GM10266 (cell line): Measurements from ENCODE around the gene THSD4.

ENCODE experiments used
- DNase-seq: peaks from one replicate; pipeline ENCODE4 v3.0.0; 2012; ENCODE audit errors: extremely low spot score
- TF ChIP-seq, protein P1 (sequence below): IDR thresholded peaks from 2 replicates; pipeline ENCODE4 v1.5.1; 2012; ENCODE audit warnings: mild to moderate bottlenecking, low read depth; ENCODE audit not compliant: control insufficient read depth, insufficient read depth; ENCODE audit errors: missing control alignments

Gene THSD4

DNA sequence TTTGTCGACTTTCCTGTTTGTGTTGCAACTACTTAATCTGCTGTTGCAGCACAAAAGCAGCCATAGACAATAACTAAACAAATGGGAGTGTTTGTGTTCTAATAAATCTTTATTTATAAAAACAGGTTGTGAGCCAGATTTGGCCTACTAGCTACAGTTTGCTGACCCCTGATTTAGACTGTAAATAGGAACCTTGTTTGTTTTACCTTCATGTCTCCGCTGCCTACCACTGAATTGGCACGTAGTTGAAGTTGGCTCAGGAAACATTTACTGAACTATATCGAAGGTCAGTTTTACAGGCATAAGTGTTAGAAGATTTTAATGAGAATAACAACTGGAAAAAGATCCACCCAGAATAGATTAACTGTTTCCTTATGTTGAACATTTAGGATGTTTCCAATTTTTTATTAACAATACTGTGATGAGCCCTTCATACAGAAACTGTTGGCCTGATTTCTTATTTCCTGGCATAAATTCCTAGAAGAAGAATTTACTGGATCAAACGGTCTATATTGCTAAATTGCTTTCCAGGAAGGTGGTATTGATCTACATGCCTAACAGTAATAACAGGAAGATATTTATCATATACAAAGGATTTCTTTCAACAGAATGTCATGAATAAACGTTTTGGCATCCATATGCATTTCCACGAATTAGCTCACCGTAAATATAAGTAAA is 538.9 kb downstream of the THSD4 start:
- DNase-seq = no peak

DNA sequence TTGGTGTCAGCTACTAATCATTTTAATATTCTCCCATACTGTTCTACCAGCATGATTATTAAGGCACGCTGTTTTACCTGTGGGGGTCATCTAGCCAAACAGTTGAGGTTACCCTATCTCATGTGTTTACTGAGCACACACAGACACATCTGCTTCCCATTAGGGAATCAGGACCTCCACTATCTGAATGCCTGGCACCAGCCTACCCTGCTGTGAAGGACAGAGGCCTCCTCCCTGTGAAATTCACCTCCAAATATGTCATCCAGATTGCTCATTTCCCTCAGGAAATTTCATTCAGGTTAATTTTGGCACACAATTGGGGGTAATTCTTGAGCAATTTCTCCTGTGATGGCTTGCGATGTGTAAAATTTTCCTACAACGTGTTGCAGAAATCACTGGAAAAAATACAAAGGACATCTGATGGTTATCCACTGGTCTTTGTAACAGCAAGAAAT is 539.5 kb downstream of the THSD4 start:
- TF ChIP-seq, protein P1, sequence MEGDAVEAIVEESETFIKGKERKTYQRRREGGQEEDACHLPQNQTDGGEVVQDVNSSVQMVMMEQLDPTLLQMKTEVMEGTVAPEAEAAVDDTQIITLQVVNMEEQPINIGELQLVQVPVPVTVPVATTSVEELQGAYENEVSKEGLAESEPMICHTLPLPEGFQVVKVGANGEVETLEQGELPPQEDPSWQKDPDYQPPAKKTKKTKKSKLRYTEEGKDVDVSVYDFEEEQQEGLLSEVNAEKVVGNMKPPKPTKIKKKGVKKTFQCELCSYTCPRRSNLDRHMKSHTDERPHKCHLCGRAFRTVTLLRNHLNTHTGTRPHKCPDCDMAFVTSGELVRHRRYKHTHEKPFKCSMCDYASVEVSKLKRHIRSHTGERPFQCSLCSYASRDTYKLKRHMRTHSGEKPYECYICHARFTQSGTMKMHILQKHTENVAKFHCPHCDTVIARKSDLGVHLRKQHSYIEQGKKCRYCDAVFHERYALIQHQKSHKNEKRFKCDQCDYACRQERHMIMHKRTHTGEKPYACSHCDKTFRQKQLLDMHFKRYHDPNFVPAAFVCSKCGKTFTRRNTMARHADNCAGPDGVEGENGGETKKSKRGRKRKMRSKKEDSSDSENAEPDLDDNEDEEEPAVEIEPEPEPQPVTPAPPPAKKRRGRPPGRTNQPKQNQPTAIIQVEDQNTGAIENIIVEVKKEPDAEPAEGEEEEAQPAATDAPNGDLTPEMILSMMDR = no peak
- no peak for DNase-seq

More for the DNA sequence above, 538.9 kb downstream of the THSD4 start:
- TF ChIP-seq, protein P1 = no peak

DNA sequence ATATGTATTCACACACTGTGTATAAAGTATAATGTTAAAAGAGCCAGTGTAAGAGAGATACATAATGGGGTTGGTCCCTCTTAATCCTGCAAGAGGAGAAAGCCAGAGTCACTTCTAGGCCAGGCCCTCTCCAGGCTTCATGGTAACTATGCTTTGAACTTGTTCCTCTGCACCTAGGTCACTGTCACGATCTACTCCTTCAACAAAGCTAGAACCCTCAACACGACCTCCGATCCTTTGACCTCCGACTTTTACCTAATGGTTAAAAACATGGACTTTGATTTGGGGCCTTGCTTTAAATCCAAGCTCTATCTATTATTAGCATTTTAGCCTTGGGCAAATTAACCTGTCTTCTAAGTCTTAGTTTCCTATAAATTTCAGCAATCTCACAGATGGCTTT is 541.2 kb downstream of the THSD4 start:
- DNase-seq = no peak
- TF ChIP-seq, protein P1 = no peak

DNA sequence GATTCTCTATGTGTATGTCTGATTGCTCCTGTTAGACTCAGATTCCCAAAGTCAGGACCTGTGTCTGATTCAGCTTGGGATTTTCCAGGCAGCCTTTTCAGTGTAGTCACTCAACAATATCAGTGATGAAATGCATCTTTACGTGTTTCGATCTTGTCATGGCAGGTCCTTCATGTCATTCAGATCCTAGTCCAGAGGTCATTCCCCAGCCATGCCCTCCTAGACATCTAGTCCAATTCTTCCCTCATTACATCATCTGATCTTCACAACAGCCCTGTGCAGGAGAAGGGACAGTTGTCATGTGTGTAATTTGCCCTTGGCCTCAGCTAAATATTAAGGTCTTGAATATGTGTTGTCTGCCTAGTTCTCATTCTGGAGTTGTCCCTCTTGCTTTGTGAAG is 541.9 kb downstream of the THSD4 start:
- DNase-seq = no peak
- TF ChIP-seq, protein P1 = no peak

DNA sequence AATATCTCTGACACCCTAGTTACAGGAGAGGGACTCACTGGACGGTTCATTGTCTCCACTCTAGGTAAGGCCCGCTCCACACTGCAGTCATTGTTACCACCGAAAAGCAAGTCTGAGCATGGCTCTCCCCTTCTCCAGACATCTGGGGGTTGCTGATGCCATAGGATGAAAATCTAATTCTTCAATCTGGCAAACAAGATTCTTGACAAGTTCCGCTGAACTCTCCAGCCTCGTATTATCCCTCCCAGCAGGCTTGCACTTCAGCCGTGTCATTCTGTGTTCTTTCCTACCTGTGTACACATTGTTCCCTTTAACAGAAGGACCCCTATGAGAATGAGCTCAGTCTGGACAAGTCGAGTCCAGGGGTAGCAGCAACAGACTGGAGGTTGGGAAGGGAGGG is 542.8 kb downstream of the THSD4 start:
- TF ChIP-seq, protein P1 = no peak
- DNase-seq = no peak

DNA sequence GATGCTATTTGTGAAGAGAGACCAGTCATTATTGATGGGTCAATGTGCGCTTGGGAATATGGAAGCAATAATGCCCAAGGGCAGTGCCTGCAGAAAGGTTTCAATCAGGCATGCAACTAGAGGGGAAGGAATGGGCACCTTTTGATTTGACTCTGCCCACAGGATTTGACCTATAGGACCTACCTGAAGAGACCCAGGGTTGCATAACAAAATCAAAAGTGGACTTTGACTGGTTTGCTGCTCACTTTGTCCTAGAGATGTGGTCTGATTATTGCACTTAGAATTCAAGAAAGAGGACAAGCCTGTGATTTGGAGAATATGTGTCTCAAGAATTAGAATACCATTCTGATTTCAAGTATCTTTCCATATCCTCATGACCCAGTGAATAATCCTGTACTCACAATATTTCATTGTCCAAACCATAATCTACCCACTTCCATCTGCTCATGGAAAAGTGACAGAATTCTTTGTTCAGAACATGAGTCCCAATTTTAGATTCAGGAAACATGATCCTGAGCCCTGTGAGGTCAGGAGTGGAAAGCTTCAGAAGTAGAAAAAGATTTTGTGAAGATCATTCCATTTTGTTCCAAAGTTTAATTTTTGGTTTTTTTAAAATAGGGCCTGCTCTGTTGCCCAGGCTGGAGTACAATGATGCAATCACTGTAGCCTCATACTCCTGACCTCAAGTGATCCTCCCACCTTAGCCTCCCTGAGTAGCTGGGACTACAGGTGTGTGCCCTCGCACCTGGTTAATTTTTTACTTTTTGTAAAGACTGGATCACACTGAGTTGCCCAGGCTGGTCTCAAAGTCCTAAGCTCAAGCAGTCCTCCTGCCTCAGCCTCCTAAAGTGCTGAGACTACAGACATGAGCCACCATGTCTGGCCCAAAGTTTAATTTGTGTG is 543.8 kb downstream of the THSD4 start:
- TF ChIP-seq, protein P1 = no peak
- DNase-seq = no peak

DNA sequence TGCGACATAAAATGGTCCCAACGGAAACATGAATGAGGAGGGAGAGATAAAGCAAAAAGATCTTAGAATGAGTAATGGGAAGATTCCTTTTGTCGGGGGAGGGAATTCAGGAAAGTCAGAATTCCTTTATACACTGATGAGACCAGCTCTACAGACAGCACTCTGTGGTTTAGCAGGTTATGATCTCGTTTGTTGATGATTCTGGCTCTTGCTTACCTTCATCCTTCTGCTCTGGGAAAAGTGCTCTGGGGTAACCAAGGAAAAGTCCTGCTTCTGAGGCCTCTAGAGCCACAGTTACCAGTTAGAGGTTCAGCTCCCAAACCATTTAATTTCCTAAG is 544.4 kb downstream of the THSD4 start:
- DNase-seq = no peak
- TF ChIP-seq, protein P1 = no peak
